ENCODE data around the gene ADAMTSL1. TPM values are rescaled to one million over a fixed set of nuclear protein-coding genes. Genes with fewer than 3 reads are reported as not detected.

Gene ADAMTSL1
- total and polyA plus RNA-seq, 9 of the 15 experiments (the other 6 are each of a cell fraction or from before 2014, with no cell fraction given), result 0.01 TPM; not detected in 8

DNA sequence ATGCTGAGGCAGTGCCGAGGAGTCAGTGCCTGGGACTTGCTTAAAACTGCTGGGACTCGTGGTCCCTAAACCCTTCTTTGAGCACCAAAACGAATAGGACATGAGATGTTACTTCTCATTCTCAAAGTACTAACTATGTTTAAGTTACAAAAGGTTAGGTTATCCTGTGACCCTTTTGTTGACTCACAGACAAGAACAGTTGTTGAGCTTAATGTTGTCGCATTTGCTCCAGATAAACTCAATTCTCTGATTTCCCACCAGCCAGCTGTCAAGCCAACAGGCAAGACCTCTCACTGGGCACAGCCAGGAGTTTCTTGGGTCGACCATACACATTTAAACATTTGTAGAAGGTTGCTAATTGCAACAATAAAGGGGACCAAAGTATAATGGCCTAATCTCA is 249.4 kb downstream of the ADAMTSL1 start:
- no peaks in the 10 kb centered on the region for H3K9me3 ChIP-seq (replicated peaks; ENCODE audit: control insufficient read depth, insufficient read depth, low read depth, low read length)
- H3K4me2 ChIP-seq (ENCODE audit: insufficient read depth, low read length), result no peak overlapping the region
- WGBS (ENCODE audit: insufficient coverage, low coverage, missing lambda C conversion rate), result 3% methylated on average over 5 of the region's 5 CpGs
- no peak overlapping the region for H2AFZ ChIP-seq (ENCODE audit: low read depth, low read length)
- ATAC-seq (no peak), DNase-seq (ENCODE audit: extremely low read depth in 1 of 4, low spot score in 3 of 4) (no peak), FAIRE-seq (no peak)
- H3K9ac ChIP-seq (ENCODE audit: insufficient read depth in 1 of 2, low read depth in 2 of 2, low read length in 2 of 2), result no peak overlapping the region
- POLR2A ChIA-PET, result no interaction called here
- no peaks in the 10 kb centered on the region for H3K4me1 ChIP-seq (replicated peaks in 1 of 2; ENCODE audit: control insufficient read depth in 2 of 2, insufficient read depth in 2 of 2, low read length in 2 of 2)
- H3K27me3 ChIP-seq (ENCODE audit: control insufficient read depth in 2 of 2, insufficient read depth in 2 of 2, low read length in 2 of 2), result no peaks in the 10 kb centered on the region
- H4K20me1 ChIP-seq (replicated peaks; ENCODE audit: control insufficient read depth, insufficient read depth, low read length), result no peaks in the 10 kb centered on the region
- TF ChIP-seq PRMT5 (CRISPR knock-in tag; IDR thresholded peaks at IDR 0.05) (no peak), ZNF76 (CRISPR knock-in tag; IDR thresholded peaks at IDR 0.05; ENCODE audit: borderline replicate concordance) (no peak), RB1 (IDR thresholded peaks at IDR 0.05; ENCODE audit: low read depth) (no peak), HDAC6 (IDR thresholded peaks at IDR 0.05; ENCODE audit: low read depth, low read length) (no peak), MAFG (tag; conservative IDR thresholded peaks at IDR 0.05) (no peak)
- H3K4me3 ChIP-seq, result no peak overlapping the region
- BruUV-seq (replicated peaks), result no TSS peak
- H3K79me2 ChIP-seq (ENCODE audit: control insufficient read depth, insufficient read depth, low read length), result no peaks in the 10 kb centered on the region
- CTCF ChIA-PET (ENCODE audit: low intra/inter-chr PET ratio), result no interaction called here
- in situ Hi-C loops (cut with MboI), result no loop called here
- no peak overlapping the region for H3K27ac ChIP-seq (ENCODE audit: extremely low read depth, low read depth, low read length)
- no peaks in the 10 kb centered on the region for H3K36me3 ChIP-seq (ENCODE audit: control insufficient read depth, insufficient read depth, low read length)
- H3K9me1 ChIP-seq (ENCODE audit: control insufficient read depth, insufficient read depth, low read length), result no peaks in the 10 kb centered on the region
- intact Hi-C loops (cut with micrococcal nuclease), result no loop called here

DNA sequence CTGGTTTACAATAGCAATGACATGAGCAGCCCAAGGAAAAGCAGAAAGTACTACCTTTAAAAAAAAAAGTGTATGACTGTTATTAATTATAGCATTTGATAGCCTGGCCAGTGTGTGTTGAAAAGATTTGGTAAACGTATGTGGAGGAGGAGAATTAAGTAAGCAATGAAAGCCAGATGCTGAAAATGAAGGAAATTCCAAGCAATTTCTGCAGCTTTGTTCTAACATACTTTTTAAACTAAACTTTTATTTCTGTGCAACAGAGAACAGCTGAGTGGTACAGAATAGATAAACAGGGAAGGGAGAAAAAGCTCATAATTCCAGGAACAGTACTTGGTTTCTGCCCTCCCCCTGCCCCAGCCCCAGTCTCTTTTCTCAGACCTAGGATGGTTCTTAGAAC is 252.6 kb downstream of the ADAMTSL1 start:
- in situ Hi-C loops (cut with MboI) (no loop called here), intact Hi-C loops (cut with micrococcal nuclease) (no loop called here)
- CTCF ChIA-PET (ENCODE audit: low intra/inter-chr PET ratio), result no interaction called here
- H3K27ac ChIP-seq (ENCODE audit: extremely low read depth, low read depth, low read length), result no peak overlapping the region
- ATAC-seq (no peak), FAIRE-seq (no peak), DNase-seq (ENCODE audit: extremely low read depth in 1 of 4, low spot score in 3 of 4) (no peak)
- POLR2A ChIA-PET, result no interaction called here
- no peak overlapping the region for H3K4me2 ChIP-seq (ENCODE audit: insufficient read depth, low read length)
- no peaks in the 10 kb centered on the region for H4K20me1 ChIP-seq (replicated peaks; ENCODE audit: control insufficient read depth, insufficient read depth, low read length)
- no peaks in the 10 kb centered on the region for H3K79me2 ChIP-seq (ENCODE audit: control insufficient read depth, insufficient read depth, low read length)
- no peak overlapping the region for H3K4me3 ChIP-seq
- WGBS (ENCODE audit: insufficient coverage, low coverage, missing lambda C conversion rate), result 0% methylated on average over 1 of the region's 1 CpG
- no peaks in the 10 kb centered on the region for H3K9me1 ChIP-seq (ENCODE audit: control insufficient read depth, insufficient read depth, low read length)
- no TSS peak for BruUV-seq (replicated peaks)
- no peaks in the 10 kb centered on the region for H3K27me3 ChIP-seq (ENCODE audit: control insufficient read depth in 2 of 2, insufficient read depth in 2 of 2, low read length in 2 of 2)
- H3K9ac ChIP-seq (ENCODE audit: insufficient read depth in 1 of 2, low read depth in 2 of 2, low read length in 2 of 2), result no peak overlapping the region
- no peak overlapping the region for H2AFZ ChIP-seq (ENCODE audit: low read depth, low read length)
- H3K36me3 ChIP-seq (ENCODE audit: control insufficient read depth, insufficient read depth, low read length), result no peaks in the 10 kb centered on the region
- H3K9me3 ChIP-seq (replicated peaks; ENCODE audit: control insufficient read depth, insufficient read depth, low read depth, low read length), result no peaks in the 10 kb centered on the region
- no peaks in the 10 kb centered on the region for H3K4me1 ChIP-seq (replicated peaks in 1 of 2; ENCODE audit: control insufficient read depth in 2 of 2, insufficient read depth in 2 of 2, low read length in 2 of 2)
- TF ChIP-seq NFXL1 (CRISPR knock-in tag; IDR thresholded peaks at IDR 0.05) (no peak), RB1 (IDR thresholded peaks at IDR 0.05; ENCODE audit: low read depth) (no peak), EWSR1 (IDR thresholded peaks at IDR 0.05; ENCODE audit: borderline replicate concordance, low read depth, partially characterized antibody) (no peak), E2F3 (CRISPR knock-in tag; IDR thresholded peaks at IDR 0.05) (no peak)

Data from K562 (cell line).